ENCODE data around the gene MCF2L.

Gene MCF2L

DNA sequence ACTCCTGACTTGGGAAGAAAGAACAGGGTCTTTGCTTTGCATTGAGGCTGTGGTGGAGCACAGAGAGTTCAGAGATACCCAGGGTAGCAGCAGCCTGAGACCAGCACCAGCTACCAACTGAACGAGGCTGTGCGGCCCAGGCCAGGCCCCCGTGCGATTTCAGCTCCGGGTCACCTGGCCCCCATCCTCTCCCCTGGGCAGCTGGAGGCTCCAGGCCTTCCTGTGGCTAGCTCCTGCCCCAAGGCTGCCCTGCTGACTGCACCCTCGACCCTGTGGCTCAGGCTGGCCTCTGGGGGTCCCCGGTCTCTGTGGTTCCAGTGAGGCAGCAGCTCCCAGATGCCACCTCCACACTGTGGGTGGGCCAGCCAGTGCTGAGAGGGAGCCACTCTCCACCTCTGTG lies 52.8 kb downstream of the MCF2L start:
- H3K4me2 ChIP-seq (ENCODE audit: low read length, poor library complexity, severe bottlenecking), result no peak overlapping the region
- peaks cover 9% of the 10 kb centered on the region for H3K9me3 ChIP-seq (ENCODE audit: control insufficient read depth, low read length)
- H3K14ac ChIP-seq (ENCODE audit: low read length in 2 of 2), result no peak overlapping the region
- no peak overlapping the region for H2BK5ac ChIP-seq (ENCODE audit: low read depth, low read length, poor library complexity, severe bottlenecking)
- no peak overlapping the region for H3K9ac ChIP-seq (ENCODE audit: low read length)
- H2AK5ac ChIP-seq (ENCODE audit: low read length, severe bottlenecking), result no peak overlapping the region
- H2BK12ac ChIP-seq (ENCODE audit: low read length in 2 of 2), result no peak overlapping the region
- peaks cover 43 to 74% of the 10 kb centered on the region in 2 experiments for H3K27me3 ChIP-seq (ENCODE audit: control insufficient read depth in 1 of 2, insufficient read depth in 1 of 2, low read length in 2 of 2)
- H3K4ac ChIP-seq (ENCODE audit: low read depth in 1 of 2, low read length in 2 of 2), result no peak overlapping the region
- H3K4me1 ChIP-seq (ENCODE audit: control insufficient read depth, insufficient read depth, low read depth, low read length), result peaks cover 7% of the 10 kb centered on the region
- H4K8ac ChIP-seq (ENCODE audit: low read length), result no peak overlapping the region
- H3K18ac ChIP-seq (ENCODE audit: low read depth in 1 of 2, low read length in 2 of 2), result no peak overlapping the region
- H3K23ac ChIP-seq (ENCODE audit: low read length in 2 of 2), result no peak overlapping the region
- H2BK120ac ChIP-seq (ENCODE audit: low read depth, low read length), result no peak overlapping the region
- no peaks in the 10 kb centered on the region for H3K79me1 ChIP-seq (replicated peaks; ENCODE audit: low read length, poor library complexity, severe bottlenecking)
- WGBS, result 81% methylated on average over 7 of the region's 7 CpGs
- no peak overlapping the region for H2BK15ac ChIP-seq (ENCODE audit: low read depth, poor library complexity, severe bottlenecking)
- no peak overlapping the region for H4K91ac ChIP-seq (ENCODE audit: low read length)
- H3K4me3 ChIP-seq (ENCODE audit: insufficient read depth in 1 of 2, low read depth in 1 of 2, low read length in 2 of 2), result no peak overlapping the region
- H2AFZ ChIP-seq (ENCODE audit: low read depth, low read length), result no peak overlapping the region
- no peak for DNase-seq
- H3K36me3 ChIP-seq (ENCODE audit: control insufficient read depth in 1 of 2, insufficient read depth in 2 of 2, low read depth in 1 of 2, low read length in 2 of 2), result no peaks in the 10 kb centered on the region
- no peak overlapping the region for H3K27ac ChIP-seq (ENCODE audit: low read length, poor library complexity, severe bottlenecking)

DNA sequence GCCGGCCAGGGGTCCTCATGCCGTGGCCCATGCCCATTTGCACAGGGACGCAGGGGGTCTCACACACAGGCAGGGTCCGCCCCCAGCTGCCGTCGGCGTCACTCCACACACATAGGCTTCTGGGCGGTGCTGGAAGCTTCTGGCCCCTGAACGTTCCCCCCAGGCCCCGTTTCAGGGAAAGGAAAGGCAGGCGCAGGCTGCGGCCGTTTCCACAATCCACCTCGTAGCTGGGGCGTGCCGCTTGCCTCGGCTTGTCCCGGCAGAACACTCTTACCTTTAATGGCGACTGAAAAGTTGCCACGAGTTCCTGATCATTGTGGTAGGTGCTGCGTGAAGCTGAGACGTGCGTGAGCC lies 53.4 kb downstream of the MCF2L start:
- WGBS, result 55% methylated on average over 23 of the region's 23 CpGs
- Histone ChIP-seq H3K18ac (ENCODE audit: low read depth in 1 of 2, low read length in 2 of 2) (no peak overlapping the region), H3K27ac (ENCODE audit: low read length, poor library complexity, severe bottlenecking) (no peak overlapping the region), H2AK5ac (ENCODE audit: low read length, severe bottlenecking) (no peak overlapping the region), H2BK120ac (ENCODE audit: low read depth, low read length) (no peak overlapping the region), H3K27me3 (ENCODE audit: control insufficient read depth in 1 of 2, insufficient read depth in 1 of 2, low read length in 2 of 2) (peaks cover 43 to 77% of the 10 kb centered on the region in 2 experiments), H3K9ac (ENCODE audit: low read length) (no peak overlapping the region), H4K91ac (ENCODE audit: low read length) (no peak overlapping the region), H3K4ac (ENCODE audit: low read depth in 1 of 2, low read length in 2 of 2) (no peak overlapping the region), H3K14ac (ENCODE audit: low read length in 2 of 2) (no peak overlapping the region), H2BK5ac (ENCODE audit: low read depth, low read length, poor library complexity, severe bottlenecking) (no peak overlapping the region), H3K36me3 (ENCODE audit: control insufficient read depth in 1 of 2, insufficient read depth in 2 of 2, low read depth in 1 of 2, low read length in 2 of 2) (no peaks in the 10 kb centered on the region), H2BK12ac (ENCODE audit: low read length in 2 of 2) (no peak overlapping the region), H2BK15ac (ENCODE audit: low read depth, poor library complexity, severe bottlenecking) (no peak overlapping the region), H3K23ac (ENCODE audit: low read length in 2 of 2) (no peak overlapping the region), H3K4me1 (ENCODE audit: control insufficient read depth, insufficient read depth, low read depth, low read length) (peaks cover 7% of the 10 kb centered on the region), H4K8ac (ENCODE audit: low read length) (no peak overlapping the region), H3K79me1 (replicated peaks; ENCODE audit: low read length, poor library complexity, severe bottlenecking) (no peaks in the 10 kb centered on the region), H3K4me3 (ENCODE audit: insufficient read depth in 1 of 2, low read depth in 1 of 2, low read length in 2 of 2) (no peak overlapping the region), H3K4me2 (ENCODE audit: low read length, poor library complexity, severe bottlenecking) (no peak overlapping the region), H3K9me3 (ENCODE audit: control insufficient read depth, low read length) (peaks cover 9% of the 10 kb centered on the region), H2AFZ (ENCODE audit: low read depth, low read length) (no peak overlapping the region)
- no peak for DNase-seq

DNA sequence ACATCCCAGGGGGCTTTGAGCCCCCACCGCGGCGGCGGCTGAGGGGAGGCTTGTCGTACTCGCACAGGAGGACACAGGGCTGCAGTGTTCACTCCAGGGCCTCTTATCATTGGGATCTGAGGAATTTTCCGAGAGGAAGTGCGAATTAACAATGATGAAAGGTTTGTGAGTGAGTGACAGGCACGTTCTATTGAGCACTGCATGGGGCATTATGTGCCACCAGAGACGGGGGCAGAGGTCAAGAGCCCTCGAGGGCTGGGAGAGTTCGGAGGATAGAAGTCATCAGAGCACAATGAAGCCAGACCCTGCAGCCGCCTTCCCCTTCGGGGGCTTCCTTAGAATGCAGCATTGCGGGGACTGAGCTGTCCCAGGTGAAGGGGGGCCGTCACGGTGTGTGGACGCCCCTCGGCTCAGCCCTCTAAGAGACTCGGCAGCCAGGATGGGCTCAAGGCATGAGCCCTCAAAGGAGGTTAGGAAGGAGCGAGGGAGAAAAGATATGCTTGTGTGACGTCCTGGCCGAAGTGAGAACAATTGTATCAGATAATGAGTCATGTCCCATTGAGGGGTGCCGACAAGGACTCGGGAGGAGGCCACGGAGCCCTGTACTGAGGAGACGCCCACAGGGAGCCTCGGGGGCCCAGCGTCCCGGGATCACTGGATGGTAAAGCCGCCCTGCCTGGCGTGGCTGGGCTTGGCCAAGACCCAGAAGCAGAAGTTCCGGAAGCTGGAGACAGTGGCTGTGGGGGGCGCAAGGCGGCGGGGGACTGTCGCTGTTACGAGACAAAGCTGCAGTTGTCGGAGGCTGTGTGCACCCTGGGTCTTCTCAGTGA lies 53.9 kb downstream of the MCF2L start:
- no peak overlapping the region for H2BK12ac ChIP-seq (ENCODE audit: low read length in 2 of 2)
- H4K91ac ChIP-seq (ENCODE audit: low read length), result no peak overlapping the region
- H3K4me2 ChIP-seq (ENCODE audit: low read length, poor library complexity, severe bottlenecking), result no peak overlapping the region
- H3K4ac ChIP-seq (ENCODE audit: low read depth in 1 of 2, low read length in 2 of 2), result no peak overlapping the region
- H2AFZ ChIP-seq (ENCODE audit: low read depth, low read length), result no peak overlapping the region
- peaks cover 7% of the 10 kb centered on the region for H3K4me1 ChIP-seq (ENCODE audit: control insufficient read depth, insufficient read depth, low read depth, low read length)
- DNase-seq, result peak; percentile 5
- no peak overlapping the region for H3K9ac ChIP-seq (ENCODE audit: low read length)
- H3K18ac ChIP-seq (ENCODE audit: low read depth in 1 of 2, low read length in 2 of 2), result no peak overlapping the region
- no peak overlapping the region for H2AK5ac ChIP-seq (ENCODE audit: low read length, severe bottlenecking)
- no peak overlapping the region for H3K14ac ChIP-seq (ENCODE audit: low read length in 2 of 2)
- H3K9me3 ChIP-seq (ENCODE audit: control insufficient read depth, low read length), result peaks cover 9% of the 10 kb centered on the region
- H3K27ac ChIP-seq (ENCODE audit: low read length, poor library complexity, severe bottlenecking), result no peak overlapping the region
- WGBS, result 18% methylated on average over 39 of the region's 39 CpGs
- no peaks in the 10 kb centered on the region for H3K79me1 ChIP-seq (replicated peaks; ENCODE audit: low read length, poor library complexity, severe bottlenecking)
- no peak overlapping the region for H2BK15ac ChIP-seq (ENCODE audit: low read depth, poor library complexity, severe bottlenecking)
- H4K8ac ChIP-seq (ENCODE audit: low read length), result no peak overlapping the region
- H3K4me3 ChIP-seq (ENCODE audit: insufficient read depth in 1 of 2, low read depth in 1 of 2, low read length in 2 of 2), result no peak overlapping the region
- no peak overlapping the region for H2BK120ac ChIP-seq (ENCODE audit: low read depth, low read length)
- peaks cover 43 to 80% of the 10 kb centered on the region in 2 experiments for H3K27me3 ChIP-seq (ENCODE audit: control insufficient read depth in 1 of 2, insufficient read depth in 1 of 2, low read length in 2 of 2)
- H3K23ac ChIP-seq (ENCODE audit: low read length in 2 of 2), result no peak overlapping the region
- no peak overlapping the region for H2BK5ac ChIP-seq (ENCODE audit: low read depth, low read length, poor library complexity, severe bottlenecking)
- H3K36me3 ChIP-seq (ENCODE audit: control insufficient read depth in 1 of 2, insufficient read depth in 2 of 2, low read depth in 1 of 2, low read length in 2 of 2), result no peaks in the 10 kb centered on the region

DNA sequence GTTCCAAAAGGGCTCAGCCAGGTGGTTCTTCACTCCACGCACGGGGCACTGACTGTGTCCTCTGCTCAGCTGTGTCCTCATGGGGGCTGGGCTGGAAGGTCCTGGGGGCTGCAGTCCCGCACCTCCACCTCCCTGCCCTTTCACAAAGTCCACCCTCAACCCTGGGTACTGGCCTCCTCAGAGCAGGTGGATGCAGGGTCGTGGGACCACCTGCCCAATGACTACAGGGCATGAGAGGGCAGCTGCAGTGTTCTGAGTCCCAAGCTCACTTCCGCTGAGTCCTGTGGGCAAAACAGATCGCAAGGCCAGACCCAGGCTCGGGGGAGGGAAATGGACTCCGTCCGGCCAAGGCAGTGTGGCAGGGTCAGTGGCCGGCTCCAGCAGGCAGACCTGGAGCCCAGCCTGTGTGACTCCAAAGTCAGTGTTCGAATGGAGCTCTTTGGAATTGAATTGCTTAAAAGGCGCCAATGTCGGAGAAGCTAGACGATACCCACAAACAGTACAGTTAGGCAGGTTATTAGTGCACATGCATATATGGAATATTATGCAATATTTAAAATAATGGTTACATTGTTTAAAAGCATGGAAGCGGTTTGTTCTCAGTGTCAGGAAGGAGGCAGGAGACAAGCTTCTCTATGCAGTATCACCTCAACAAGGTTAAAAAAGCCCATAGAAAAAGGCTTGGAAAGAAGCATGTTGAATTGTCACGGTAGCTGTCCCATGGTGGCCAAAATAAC lies 54.8 kb downstream of the MCF2L start:
- Histone ChIP-seq H4K91ac (ENCODE audit: low read length) (peak overlapping the region; percentile 25), H3K18ac (ENCODE audit: low read depth in 1 of 2, low read length in 2 of 2) (no peak overlapping the region), H3K4ac (ENCODE audit: low read depth in 1 of 2, low read length in 2 of 2) (no peak overlapping the region), H3K9me3 (ENCODE audit: control insufficient read depth, low read length) (peaks cover 9% of the 10 kb centered on the region), H3K79me1 (replicated peaks; ENCODE audit: low read length, poor library complexity, severe bottlenecking) (no peaks in the 10 kb centered on the region), H3K36me3 (ENCODE audit: control insufficient read depth in 1 of 2, insufficient read depth in 2 of 2, low read depth in 1 of 2, low read length in 2 of 2) (no peaks in the 10 kb centered on the region), H2BK15ac (ENCODE audit: low read depth, poor library complexity, severe bottlenecking) (no peak overlapping the region), H2BK5ac (ENCODE audit: low read depth, low read length, poor library complexity, severe bottlenecking) (no peak overlapping the region), H4K8ac (ENCODE audit: low read length) (no peak overlapping the region), H2AFZ (ENCODE audit: low read depth, low read length) (no peak overlapping the region), H3K4me3 (ENCODE audit: insufficient read depth in 1 of 2, low read depth in 1 of 2, low read length in 2 of 2) (no peak overlapping the region), H3K23ac (ENCODE audit: low read length in 2 of 2) (no peak overlapping the region), H2BK12ac (ENCODE audit: low read length in 2 of 2) (no peak overlapping the region), H3K9ac (ENCODE audit: low read length) (no peak overlapping the region), H2AK5ac (ENCODE audit: low read length, severe bottlenecking) (no peak overlapping the region), H3K27me3 (ENCODE audit: control insufficient read depth in 1 of 2, insufficient read depth in 1 of 2, low read length in 2 of 2) (peaks cover 49 to 82% of the 10 kb centered on the region in 2 experiments), H3K4me1 (ENCODE audit: control insufficient read depth, insufficient read depth, low read depth, low read length) (peaks cover 10% of the 10 kb centered on the region), H3K4me2 (ENCODE audit: low read length, poor library complexity, severe bottlenecking) (no peak overlapping the region), H2BK120ac (ENCODE audit: low read depth, low read length) (no peak overlapping the region), H3K27ac (ENCODE audit: low read length, poor library complexity, severe bottlenecking) (no peak overlapping the region), H3K14ac (ENCODE audit: low read length in 2 of 2) (peak overlapping the region in 1 of 2 experiments; percentile 26)
- WGBS, result 78% methylated on average over 13 of the region's 16 CpGs
- DNase-seq, result no peak

All from mesenchymal stem cell (in vitro differentiated cells and primary cell).